Measurements from ENCODE around the gene SP110. TPM values are rescaled to one million over a fixed set of nuclear protein-coding genes. Genes with fewer than 3 reads are reported as not detected.

The SP110 gene
- total RNA-seq, 1 donor: 21.0 TPM

DNA sequence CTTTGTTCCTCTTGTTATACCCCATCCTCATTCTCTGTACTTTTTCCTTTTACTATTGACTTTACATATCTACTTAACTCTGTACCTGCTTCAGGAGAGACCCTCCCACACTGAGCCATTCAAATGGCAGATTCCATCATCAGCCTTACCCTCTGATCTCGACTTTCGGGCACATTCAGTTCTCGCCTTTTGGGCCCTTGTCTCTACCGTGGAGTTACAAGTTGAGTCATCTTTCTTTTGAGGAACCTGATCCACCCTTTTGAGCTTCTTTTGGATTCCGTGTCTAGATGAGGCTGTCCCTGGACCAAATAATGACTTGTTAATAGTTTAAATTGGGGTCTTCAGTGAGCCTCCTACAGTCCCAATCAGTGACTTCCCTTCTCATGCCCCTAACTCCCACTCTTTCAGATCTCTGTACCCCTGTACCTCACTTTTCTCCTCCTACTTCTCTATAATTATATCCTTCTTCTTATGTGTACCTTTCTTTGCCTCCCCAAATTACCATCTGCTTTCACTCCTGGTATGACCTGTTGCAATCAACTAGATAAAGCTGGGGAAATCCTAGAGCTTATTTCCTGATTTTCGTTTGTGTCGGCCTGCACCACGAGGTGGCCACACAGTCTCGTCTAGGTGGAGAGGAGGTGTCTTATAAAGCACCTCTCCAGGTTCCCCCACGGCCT, 17.2 kb downstream of the SP110 start:
- no peak for DNase-seq (ENCODE audit: low read depth)
- TF ChIP-seq, protein P1, sequence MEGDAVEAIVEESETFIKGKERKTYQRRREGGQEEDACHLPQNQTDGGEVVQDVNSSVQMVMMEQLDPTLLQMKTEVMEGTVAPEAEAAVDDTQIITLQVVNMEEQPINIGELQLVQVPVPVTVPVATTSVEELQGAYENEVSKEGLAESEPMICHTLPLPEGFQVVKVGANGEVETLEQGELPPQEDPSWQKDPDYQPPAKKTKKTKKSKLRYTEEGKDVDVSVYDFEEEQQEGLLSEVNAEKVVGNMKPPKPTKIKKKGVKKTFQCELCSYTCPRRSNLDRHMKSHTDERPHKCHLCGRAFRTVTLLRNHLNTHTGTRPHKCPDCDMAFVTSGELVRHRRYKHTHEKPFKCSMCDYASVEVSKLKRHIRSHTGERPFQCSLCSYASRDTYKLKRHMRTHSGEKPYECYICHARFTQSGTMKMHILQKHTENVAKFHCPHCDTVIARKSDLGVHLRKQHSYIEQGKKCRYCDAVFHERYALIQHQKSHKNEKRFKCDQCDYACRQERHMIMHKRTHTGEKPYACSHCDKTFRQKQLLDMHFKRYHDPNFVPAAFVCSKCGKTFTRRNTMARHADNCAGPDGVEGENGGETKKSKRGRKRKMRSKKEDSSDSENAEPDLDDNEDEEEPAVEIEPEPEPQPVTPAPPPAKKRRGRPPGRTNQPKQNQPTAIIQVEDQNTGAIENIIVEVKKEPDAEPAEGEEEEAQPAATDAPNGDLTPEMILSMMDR (IDR thresholded peaks at IDR 0.05; ENCODE audit: insufficient read depth, low read length): no peak
- H3K4me3 ChIP-seq (ENCODE audit: low read depth, low read length): no peak overlapping the region

DNA sequence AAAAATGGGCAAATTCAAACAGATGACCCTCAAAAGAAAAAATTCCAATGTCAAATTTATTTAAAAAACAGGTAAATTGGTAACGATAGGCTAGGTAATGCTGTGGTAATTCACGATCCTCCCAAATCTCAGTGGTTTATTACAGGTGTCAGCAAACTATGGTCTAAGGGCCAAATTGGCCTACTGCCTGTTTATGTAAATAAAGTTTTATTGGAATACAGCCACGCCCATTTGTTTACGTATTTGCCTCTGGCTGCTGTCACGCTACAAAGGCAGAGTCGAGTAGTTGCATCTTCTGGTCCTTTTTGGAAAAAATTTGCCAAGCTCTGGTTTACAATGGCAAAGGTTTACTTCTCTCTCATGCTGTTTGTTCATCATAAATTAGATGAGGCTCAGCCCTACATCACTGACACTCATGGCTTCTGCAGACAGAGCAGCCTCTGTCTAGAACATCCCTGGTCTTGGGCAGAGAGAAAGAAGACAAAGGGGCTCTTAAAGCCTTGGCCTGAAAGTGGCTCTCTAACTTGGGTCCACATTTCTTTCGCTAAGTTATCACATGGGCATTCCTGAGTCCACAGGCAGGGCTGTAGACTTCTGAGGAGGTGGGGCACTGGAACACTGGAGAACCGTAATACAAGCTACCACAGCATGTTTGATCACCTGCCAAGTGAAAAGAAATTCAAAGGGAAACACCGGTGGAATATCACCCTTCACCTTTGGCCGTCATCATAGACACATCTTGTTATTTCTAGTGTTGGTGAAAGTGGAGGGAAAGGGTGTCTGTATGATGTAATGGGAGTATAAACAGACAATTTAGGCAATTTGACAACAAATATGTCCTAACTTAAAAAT, 34.8 kb downstream of the SP110 start:
- TF ChIP-seq, protein P1 (IDR thresholded peaks at IDR 0.05; ENCODE audit: insufficient read depth, low read length): no peak
- peak; percentile 16 for DNase-seq (ENCODE audit: low read depth)
- H3K4me3 ChIP-seq (ENCODE audit: low read depth, low read length): no peak overlapping the region

DNA sequence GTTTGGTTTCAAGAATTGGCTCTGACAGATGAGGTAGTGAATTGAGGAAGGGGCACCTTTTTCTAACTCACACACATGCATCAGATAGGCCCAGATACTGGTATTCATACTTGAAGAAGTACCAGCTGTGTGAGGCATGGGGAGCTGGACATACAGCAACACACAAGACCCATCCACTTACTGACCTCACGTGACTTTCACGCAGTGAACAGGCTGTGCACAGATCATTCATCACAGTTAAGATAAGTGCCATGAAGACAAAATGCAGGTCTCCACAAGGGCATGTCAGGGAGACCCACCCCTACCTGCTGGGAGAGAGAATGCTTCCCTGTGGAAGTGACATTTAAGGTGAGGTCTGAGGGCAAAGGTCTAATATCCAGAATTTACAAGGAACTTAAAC, 38.6 kb downstream of the SP110 start:
- no peak overlapping the region for H3K4me3 ChIP-seq (ENCODE audit: low read depth, low read length)
- DNase-seq (ENCODE audit: low read depth): no peak
- TF ChIP-seq, protein P1 (IDR thresholded peaks at IDR 0.05; ENCODE audit: insufficient read depth, low read length): no peak

DNA sequence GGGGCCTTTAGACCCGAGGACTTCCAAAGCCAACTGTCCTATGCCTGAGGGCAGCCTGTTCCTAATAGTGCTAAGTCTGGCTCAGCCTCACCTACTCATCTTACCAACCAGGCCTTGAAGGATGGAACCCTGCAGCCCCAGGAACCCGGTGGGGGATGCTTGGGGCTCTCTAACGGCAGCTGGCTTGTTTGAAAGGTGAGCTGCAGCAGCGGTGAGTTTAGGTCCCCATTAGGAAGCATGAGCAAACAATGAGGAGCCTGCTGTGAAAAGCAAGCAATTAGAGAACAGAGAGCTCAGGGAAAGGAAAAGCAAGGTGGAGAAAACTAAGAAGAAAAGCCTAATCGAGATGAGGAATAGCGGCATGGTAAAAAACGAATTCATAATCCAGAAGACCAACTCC, 39.9 kb downstream of the SP110 start:
- TF ChIP-seq, protein P1 (IDR thresholded peaks at IDR 0.05; ENCODE audit: insufficient read depth, low read length): no peak

DNA sequence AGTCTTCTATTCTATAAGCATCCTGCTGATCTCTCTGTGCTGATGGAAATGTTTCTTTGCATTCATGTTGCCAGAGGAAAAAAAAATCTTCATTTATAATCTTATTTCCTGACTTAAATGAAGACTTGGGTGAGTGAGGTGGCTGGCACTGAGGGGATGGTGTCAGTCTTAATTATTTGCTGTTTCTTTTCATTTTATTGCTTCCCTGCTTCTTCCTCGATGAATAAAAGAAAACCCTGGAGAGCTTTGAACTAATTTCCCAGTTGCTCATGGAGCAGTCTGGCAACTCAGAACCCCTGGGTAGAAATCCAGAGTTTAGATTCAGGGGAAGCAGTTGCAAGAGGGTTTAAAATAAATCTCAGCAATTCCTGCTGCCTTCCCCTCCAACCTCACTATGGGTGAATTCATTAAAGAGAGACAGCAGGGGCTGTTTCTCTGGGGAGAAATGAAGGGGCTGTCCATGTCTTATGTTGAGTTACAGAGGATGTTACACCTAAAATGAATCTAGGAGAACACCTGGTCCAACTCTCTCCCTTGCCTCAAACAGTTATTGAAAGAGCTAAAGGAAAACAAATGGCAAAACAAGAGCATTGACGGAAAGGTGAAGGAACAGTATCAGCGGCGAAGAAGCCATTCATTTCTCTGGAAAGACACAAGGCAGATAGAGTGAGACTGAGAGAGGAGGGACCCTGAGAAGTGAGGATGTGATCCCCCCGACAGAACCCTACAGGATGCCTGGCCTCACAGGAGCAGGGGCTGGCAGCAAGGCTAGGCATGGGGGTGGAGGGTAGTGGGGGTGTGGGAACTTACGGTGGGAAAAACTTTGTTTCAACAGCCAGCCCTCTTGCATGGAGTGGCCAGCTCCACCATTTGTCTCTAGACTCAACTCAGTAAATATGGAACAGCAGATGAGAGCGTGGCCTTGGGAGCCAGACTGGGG, 41.0 kb downstream of the SP110 start:
- no peak for DNase-seq (ENCODE audit: low read depth)
- no peak overlapping the region for H3K4me3 ChIP-seq (ENCODE audit: low read depth, low read length)
- TF ChIP-seq, protein P1 (IDR thresholded peaks at IDR 0.05; ENCODE audit: insufficient read depth, low read length): no peak

More for the DNA sequence above, 39.9 kb downstream of the SP110 start:
- H3K4me3 ChIP-seq (ENCODE audit: low read depth, low read length): no peak overlapping the region
- no peak for DNase-seq (ENCODE audit: low read depth)

DNA sequence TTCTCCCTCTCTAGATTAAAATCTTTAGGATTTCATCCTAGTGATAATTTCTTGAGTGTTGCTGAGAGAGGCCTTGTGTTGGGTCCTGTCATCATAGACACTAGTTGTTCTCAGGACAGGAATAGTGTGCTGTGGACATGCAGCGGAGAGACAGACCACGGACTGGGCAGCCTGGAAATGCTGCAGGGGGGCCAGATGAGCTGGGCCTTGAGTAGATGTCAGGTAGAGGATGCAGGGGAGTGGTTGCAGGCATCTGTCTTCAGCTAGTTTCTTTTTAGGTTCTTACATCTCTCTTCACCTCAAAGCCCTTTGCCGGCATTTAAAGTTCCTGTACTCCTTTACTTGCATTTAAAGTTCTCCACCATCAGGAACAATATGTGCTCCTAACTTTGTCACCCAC, 42.8 kb downstream of the SP110 start:
- DNase-seq (ENCODE audit: low read depth): no peak
- TF ChIP-seq, protein P1 (IDR thresholded peaks at IDR 0.05; ENCODE audit: insufficient read depth, low read length): no peak
- H3K4me3 ChIP-seq (ENCODE audit: low read depth, low read length): no peak overlapping the region

All from fibroblast of the aortic adventitia (primary cell).